HepG2 (cell line): ENCODE results near the gene RAB3D. TPM values are rescaled to one million over a fixed set of nuclear protein-coding genes. Genes with fewer than 3 reads are reported as not detected.

ENCODE experiments used
- CSRNP1 ChIP-seq: sonication (generic); formaldehyde crosslinking; IDR thresholded peaks from 2 replicates; pipeline ENCODE4 v1.8.1; 2023; ENCODE audit warnings: mild to moderate bottlenecking, missing genetic modification reagents
- EZH2 ChIP-seq: conservative IDR thresholded peaks from 2 replicates; pipeline ENCODE4 v1.6.1; 2012; ENCODE audit warnings: mild to moderate bottlenecking, low read depth, low read length, moderate library complexity
- FOSL2 ChIP-seq: sonication (generic); formaldehyde crosslinking; IDR thresholded peaks from 2 replicates; pipeline ENCODE4 v1.4.0; 2020; ENCODE audit warnings: missing genetic modification reagents
- GLMP ChIP-seq: sonication (generic); formaldehyde crosslinking; IDR thresholded peaks from 2 replicates; pipeline ENCODE4 v1.9.0; 2021; ENCODE audit warnings: missing genetic modification reagents, mild to moderate bottlenecking, borderline replicate concordance
- HMG20B ChIP-seq: conservative IDR thresholded peaks from 2 replicates; pipeline ENCODE4 v1.6.1; 2016; ENCODE audit warnings: missing genetic modification reagents, missing compliant biosample characterization
- JUNB ChIP-seq: sonication (generic); formaldehyde crosslinking; IDR thresholded peaks from 2 replicates; pipeline ENCODE4 v1.8.0; 2022; ENCODE audit warnings: missing genetic modification reagents, mild to moderate bottlenecking, borderline replicate concordance
- KLF6 ChIP-seq: IDR thresholded peaks from 2 replicates; pipeline ENCODE4 v1.8.0; 2016; ENCODE audit warnings: missing biosample characterization, missing genetic modification reagents
- RAD21 ChIP-seq: fragments of 450-650 bp; formaldehyde crosslinking; IDR thresholded peaks from 2 replicates; pipeline ENCODE4 v1.5.0; 2020; ENCODE audit warnings: mild to moderate bottlenecking
- RBM22 ChIP-seq: fragments of 200-400 bp; formaldehyde crosslinking; optimal IDR thresholded peaks from 2 replicates; pipeline ENCODE3; 2017; ENCODE audit warnings: mild to moderate bottlenecking, low read length, moderate library complexity
- STAG1 ChIP-seq: sonication (generic); formaldehyde crosslinking; IDR thresholded peaks from 2 replicates; pipeline ENCODE4 v1.4.0; 2020; ENCODE audit warnings: missing genetic modification reagents
- ZNF136 ChIP-seq: sonication (generic); formaldehyde crosslinking; IDR thresholded peaks from 2 replicates; pipeline ENCODE4 v1.8.1; 2022; ENCODE audit warnings: low read depth, mild to moderate bottlenecking, moderate library complexity, missing genetic modification reagents
- ZNF367 ChIP-seq: sonication (generic); formaldehyde crosslinking; IDR thresholded peaks from 2 replicates; pipeline ENCODE4 v1.4.0; 2020; ENCODE audit warnings: missing genetic modification reagents, borderline replicate concordance
- ZNF484 ChIP-seq: sonication (generic); formaldehyde crosslinking; IDR thresholded peaks from 2 replicates; pipeline ENCODE4 v1.5.1; 2020; ENCODE audit warnings: mild to moderate bottlenecking, low read depth, missing genetic modification reagents, borderline replicate concordance
- ZNF577 ChIP-seq: sonication (generic); formaldehyde crosslinking; IDR thresholded peaks from 2 replicates; pipeline ENCODE4 v1.4.0; 2020; ENCODE audit warnings: mild to moderate bottlenecking, low read depth, missing genetic modification reagents, borderline replicate concordance
- ZNF761 ChIP-seq: sonication (generic); formaldehyde crosslinking; conservative IDR thresholded peaks from 2 replicates; pipeline ENCODE4 v1.4.0; 2020; ENCODE audit warnings: mild to moderate bottlenecking, missing genetic modification reagents
- ZNF784 ChIP-seq: sonication (generic); formaldehyde crosslinking; IDR thresholded peaks from 2 replicates; pipeline ENCODE4 v1.5.1; 2020; ENCODE audit warnings: missing genetic modification reagents, mild to moderate bottlenecking, borderline replicate concordance
- polyA plus RNA-seq, 8 experiments: library from polyadenylated mRNA; depleted of rRNA in 3 of 8; stranded (reverse) in 7 of 8; unstranded in 1 of 8; fragments of >200 nt; fragmentation: Illumina TruSeq in 4 of 8; extraction: Trizol in 4 of 8; gene quantifications; 2 replicates each; pipeline versions ENCODE4 v1.2.1 to v1.2.3, GENCODE V29; 2011 to 2016; ENCODE audit warnings: low read depth in 4 of 8, missing spikeins in 1 of 8, mixed read lengths in 1 of 8; ENCODE audit not compliant: insufficient read depth in 1 of 8
- total RNA-seq, 5 experiments: library from RNA; depleted of rRNA; stranded (reverse); fragments of >200 nt; fragmentation: Illumina TruSeq; extraction: Trizol; gene quantifications; 2 replicates each; pipeline ENCODE4 v1.2.3, GENCODE V29; 2016; ENCODE audit warnings: low read depth in 1 of 5
- TF ChIP-seq, protein P1 (sequence below), 2 experiments: sonication (generic) in 1 of 2; formaldehyde crosslinking in 1 of 2; IDR thresholded peaks; 2 replicates each; pipeline versions ENCODE4 v1.4.0 to v1.6.1; 2016 to 2020; ENCODE audit warnings: borderline replicate concordance in 1 of 2, low read depth in 1 of 2, mild to moderate bottlenecking in 1 of 2, missing genetic modification reagents in 1 of 2

RAB3D gene
- total and polyA plus RNA-seq, 2 of the 13 experiments (the other 11 are each of a cell fraction or from before 2014, with no cell fraction given): 2.0 to 16.1 TPM

- TF ChIP-seq HMG20B (CRISPR knock-in tag) (no peak), GLMP (CRISPR knock-in tag) (no peak), STAG1 (CRISPR knock-in tag) (0 out of 2 replicates have a peak, but pooled peaks have one; percentile 4), ZNF761 (no peak), RBM22 (no peak), CSRNP1 (CRISPR knock-in tag) (no peak), FOSL2 (CRISPR knock-in tag) (no peak), JUNB (CRISPR knock-in tag) (no peak), ZNF136 (CRISPR knock-in tag) (no peak), EZH2 (no peak), ZNF577 (CRISPR knock-in tag) (no peak), ZNF367 (no peak), RAD21 (no peak), KLF6 (CRISPR knock-in tag) (no peak), ZNF484 (CRISPR knock-in tag) (no peak), ZNF784 (CRISPR knock-in tag) (no peak)
- TF ChIP-seq, protein P1, sequence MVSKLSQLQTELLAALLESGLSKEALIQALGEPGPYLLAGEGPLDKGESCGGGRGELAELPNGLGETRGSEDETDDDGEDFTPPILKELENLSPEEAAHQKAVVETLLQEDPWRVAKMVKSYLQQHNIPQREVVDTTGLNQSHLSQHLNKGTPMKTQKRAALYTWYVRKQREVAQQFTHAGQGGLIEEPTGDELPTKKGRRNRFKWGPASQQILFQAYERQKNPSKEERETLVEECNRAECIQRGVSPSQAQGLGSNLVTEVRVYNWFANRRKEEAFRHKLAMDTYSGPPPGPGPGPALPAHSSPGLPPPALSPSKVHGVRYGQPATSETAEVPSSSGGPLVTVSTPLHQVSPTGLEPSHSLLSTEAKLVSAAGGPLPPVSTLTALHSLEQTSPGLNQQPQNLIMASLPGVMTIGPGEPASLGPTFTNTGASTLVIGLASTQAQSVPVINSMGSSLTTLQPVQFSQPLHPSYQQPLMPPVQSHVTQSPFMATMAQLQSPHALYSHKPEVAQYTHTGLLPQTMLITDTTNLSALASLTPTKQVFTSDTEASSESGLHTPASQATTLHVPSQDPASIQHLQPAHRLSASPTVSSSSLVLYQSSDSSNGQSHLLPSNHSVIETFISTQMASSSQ (IDR thresholded peaks at IDR 0.05; ENCODE audit: low read depth): no peak
- TF ChIP-seq, protein P1 (CRISPR knock-in tag; IDR thresholded peaks at IDR 0.05; ENCODE audit: borderline replicate concordance): no peak
Observed at GRCh38 chr19:11339254-11340098, at the start of gene RAB3D (continued).
